Astrocyte (in vitro differentiated cells and primary cell): ENCODE data around the gene KRTAP7-1.

Source experiments
- EZH2 ChIP-seq: IDR thresholded peaks from 2 replicates; pipeline ENCODE4 v1.6.1; 2012; ENCODE audit warnings: mild to moderate bottlenecking, low read length, inconsistent platforms; ENCODE audit not compliant: insufficient read depth
- TF ChIP-seq, protein P1 (sequence below): IDR thresholded peaks from 2 replicates; pipeline ENCODE4 v1.5.1; 2011; ENCODE audit warnings: low read depth, mild to moderate bottlenecking, inconsistent platforms, low read length, moderate library complexity; ENCODE audit not compliant: insufficient read depth

DNA sequence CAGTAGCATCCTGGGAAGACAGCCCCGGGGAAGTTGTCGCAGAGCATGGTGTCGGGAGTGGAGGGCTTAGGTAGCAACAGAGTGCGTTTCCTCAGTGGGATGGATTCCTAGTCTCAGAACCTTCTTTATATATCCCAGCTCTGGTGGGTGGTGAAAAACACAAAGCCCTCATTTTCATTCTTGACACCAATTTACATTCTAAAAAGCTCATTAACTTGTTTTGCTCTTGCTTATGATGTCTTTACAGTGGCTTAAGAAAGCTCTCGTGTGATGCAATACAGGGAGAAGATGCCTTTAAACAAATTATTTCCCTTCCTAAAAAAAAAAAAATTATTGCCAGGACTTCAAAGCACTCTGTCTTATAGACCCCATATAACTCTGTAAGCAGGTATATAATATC lies 16.4 kb downstream of the KRTAP7-1 start, which contains the start of gene KRTAP8-1:
- TF ChIP-seq, protein P1, sequence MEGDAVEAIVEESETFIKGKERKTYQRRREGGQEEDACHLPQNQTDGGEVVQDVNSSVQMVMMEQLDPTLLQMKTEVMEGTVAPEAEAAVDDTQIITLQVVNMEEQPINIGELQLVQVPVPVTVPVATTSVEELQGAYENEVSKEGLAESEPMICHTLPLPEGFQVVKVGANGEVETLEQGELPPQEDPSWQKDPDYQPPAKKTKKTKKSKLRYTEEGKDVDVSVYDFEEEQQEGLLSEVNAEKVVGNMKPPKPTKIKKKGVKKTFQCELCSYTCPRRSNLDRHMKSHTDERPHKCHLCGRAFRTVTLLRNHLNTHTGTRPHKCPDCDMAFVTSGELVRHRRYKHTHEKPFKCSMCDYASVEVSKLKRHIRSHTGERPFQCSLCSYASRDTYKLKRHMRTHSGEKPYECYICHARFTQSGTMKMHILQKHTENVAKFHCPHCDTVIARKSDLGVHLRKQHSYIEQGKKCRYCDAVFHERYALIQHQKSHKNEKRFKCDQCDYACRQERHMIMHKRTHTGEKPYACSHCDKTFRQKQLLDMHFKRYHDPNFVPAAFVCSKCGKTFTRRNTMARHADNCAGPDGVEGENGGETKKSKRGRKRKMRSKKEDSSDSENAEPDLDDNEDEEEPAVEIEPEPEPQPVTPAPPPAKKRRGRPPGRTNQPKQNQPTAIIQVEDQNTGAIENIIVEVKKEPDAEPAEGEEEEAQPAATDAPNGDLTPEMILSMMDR, result no peak
- no peak for TF ChIP-seq EZH2
